ENCODE measurements around the gene GIGYF2.
A peak's percentile ranks its signal among the peaks of the same experiment; 100 is the strongest.
"Not testable (repeated sequence)": the region's sequence is repeated elsewhere in the genome, so short reads cannot be mapped to it uniquely, and the experiment has no call there.

The GIGYF2 gene

GRCh38 chr2:232890896-232891601 lies 193.9 kb downstream of the GIGYF2 start:
- no peak for DNase-seq (ENCODE audit: low read depth in 2 of 3, low spot score in 2 of 3)

GRCh38 chr2:232891621-232892071 lies 194.5 kb downstream of the GIGYF2 start:
- DNase-seq (ENCODE audit: low read depth in 2 of 3, low spot score in 2 of 3), result no peak

- no peak for DNase-seq (ENCODE audit: low read depth in 2 of 3, low spot score in 2 of 3)
Observed at GRCh38 chr2:232892221-232892620, 195.1 kb downstream of the GIGYF2 start.

GRCh38 chr2:232892843-232893242 lies 195.7 kb downstream of the GIGYF2 start:
- no peak for DNase-seq (ENCODE audit: low read depth in 2 of 3, low spot score in 2 of 3)

- DNase-seq (ENCODE audit: low read depth in 2 of 3, low spot score in 2 of 3), result no peak
Observed at GRCh38 chr2:232893834-232894233, 196.7 kb downstream of the GIGYF2 start.

- no peak for DNase-seq (ENCODE audit: low read depth in 2 of 3, low spot score in 2 of 3)
Observed at GRCh38 chr2:232894251-232894650, 197.1 kb downstream of the GIGYF2 start.

- DNase-seq (ENCODE audit: low read depth in 2 of 3, low spot score in 2 of 3), result no peak
Observed at GRCh38 chr2:232894746-232895145, 197.6 kb downstream of the GIGYF2 start.

- DNase-seq (ENCODE audit: low read depth in 2 of 3, low spot score in 2 of 3), result no peak
Observed at GRCh38 chr2:232896111-232896510, 199.0 kb downstream of the GIGYF2 start.

GRCh38 chr2:232896720-232897597 lies 199.8 kb downstream of the GIGYF2 start:
- DNase-seq (ENCODE audit: low read depth in 2 of 3, low spot score in 2 of 3), result no peak

- DNase-seq (ENCODE audit: low read depth in 2 of 3, low spot score in 2 of 3), result no peak
Observed at GRCh38 chr2:232897598-232898408, 200.7 kb downstream of the GIGYF2 start.

GRCh38 chr2:232898592-232899543 lies 201.7 kb downstream of the GIGYF2 start:
- no peak for DNase-seq (ENCODE audit: low read depth in 2 of 3, low spot score in 2 of 3)

GRCh38 chr2:232900811-232901735 lies 203.9 kb downstream of the GIGYF2 start:
- DNase-seq (ENCODE audit: low read depth in 2 of 3, low spot score in 2 of 3), result no peak

GRCh38 chr2:232901736-232902578 lies 204.8 kb downstream of the GIGYF2 start:
- peak in 1 of 3 experiments; percentile 16 for DNase-seq (ENCODE audit: low read depth in 2 of 3, low spot score in 2 of 3)

- DNase-seq (ENCODE audit: low read depth in 2 of 3, low spot score in 2 of 3), result no peak
Observed at GRCh38 chr2:232903989-232904388, 206.9 kb downstream of the GIGYF2 start.

- not testable (repeated sequence) for DNase-seq (ENCODE audit: low read depth in 2 of 3, low spot score in 2 of 3)
Observed at GRCh38 chr2:232906867-232907717, 210.0 kb downstream of the GIGYF2 start.

GRCh38 chr2:232907718-232908085 lies 210.6 kb downstream of the GIGYF2 start:
- not testable (repeated sequence) for DNase-seq (ENCODE audit: low read depth in 2 of 3, low spot score in 2 of 3)

- no peak for DNase-seq (ENCODE audit: low read depth in 2 of 3, low spot score in 2 of 3)
Observed at GRCh38 chr2:232908695-232909094, 211.6 kb downstream of the GIGYF2 start.

Measured in activated CD8-positive, alpha-beta memory T cell treated with anti-CD3 and anti-CD28 coated beads for 48 hours (primary cell).